HG02840 (cell line): ENCODE data around the gene RGS7.
"Not testable (repeated sequence)": the region's sequence is repeated elsewhere in the genome, so short reads cannot be mapped to it uniquely, and the experiment has no call there.

Experiments
- ATAC-seq: cut with Tn5 transposase; IDR thresholded peaks from one replicate; pipeline ENCODE4 v1.9.1; 2021; ENCODE audit warnings: mild to moderate bottlenecking, moderate library complexity, moderate number of reproducible peaks; ENCODE audit not compliant: unreplicated experiment, low FRiP score

RGS7 gene

GRCh38 chr1:240813720-240814119, 543.3 kb downstream of the RGS7 start:
- no peak for ATAC-seq

GRCh38 chr1:240811256-240811655, 545.7 kb downstream of the RGS7 start:
- ATAC-seq: no peak

- ATAC-seq: no peak
These were observed 548.6 kb downstream of the RGS7 start for GRCh38 chr1:240808381-240808780.

- ATAC-seq: no peak
These were observed 550.7 kb downstream of the RGS7 start for GRCh38 chr1:240806200-240806745.

GRCh38 chr1:240804475-240804874, 552.5 kb downstream of the RGS7 start:
- ATAC-seq: no peak

GRCh38 chr1:240803151-240803550, 553.9 kb downstream of the RGS7 start:
- no peak for ATAC-seq

GRCh38 chr1:240802271-240802670, 554.7 kb downstream of the RGS7 start:
- ATAC-seq: no peak

- ATAC-seq: no peak
These were observed 555.6 kb downstream of the RGS7 start for GRCh38 chr1:240801442-240801841.

- no peak for ATAC-seq
These were observed 556.7 kb downstream of the RGS7 start for GRCh38 chr1:240800291-240800690.

GRCh38 chr1:240797050-240797449, 560.0 kb downstream of the RGS7 start:
- no peak for ATAC-seq

- ATAC-seq: no peak
These were observed 562.8 kb downstream of the RGS7 start for GRCh38 chr1:240794046-240794843.

GRCh38 chr1:240792915-240793529, 564.0 kb downstream of the RGS7 start:
- no peak for ATAC-seq

- no peak for ATAC-seq
These were observed 566.1 kb downstream of the RGS7 start for GRCh38 chr1:240790856-240791255.

- ATAC-seq: no peak
These were observed 570.1 kb downstream of the RGS7 start for GRCh38 chr1:240786880-240787279.

- ATAC-seq: no peak
These were observed 572.2 kb downstream of the RGS7 start for GRCh38 chr1:240784776-240785175.

- not testable (repeated sequence) for ATAC-seq
These were observed 573.3 kb downstream of the RGS7 start for GRCh38 chr1:240783728-240784137.

- ATAC-seq: no peak
These were observed 580.8 kb downstream of the RGS7 start for GRCh38 chr1:240776237-240776636.

- ATAC-seq: no peak
These were observed 584.9 kb downstream of the RGS7 start for GRCh38 chr1:240772131-240772530.

- ATAC-seq: no peak
These were observed 585.6 kb downstream of the RGS7 start for GRCh38 chr1:240771450-240771849.

- ATAC-seq: no peak
These were observed 588.0 kb downstream of the RGS7 start for GRCh38 chr1:240768979-240769378.

- no peak for ATAC-seq
These were observed 590.2 kb downstream of the RGS7 start for GRCh38 chr1:240766831-240767230.
